Nephron progenitor cell (in vitro differentiated cells): ENCODE data around the gene F7.
"Not testable (repeated sequence)": the region's sequence is repeated elsewhere in the genome, so short reads cannot be mapped to it uniquely, and the experiment has no call there.

ENCODE experiments used
- DNase-seq: peaks from one replicate; pipeline ENCODE4 v3.0.0; 2021
- H3K27ac Mint-ChIP-seq: 2 replicates; pipeline ENCODE4 v1.8.0; 2021; ENCODE audit warnings: mild to moderate bottlenecking, moderate library complexity, mixed read lengths
- H3K27me3 Mint-ChIP-seq: 2 replicates; pipeline ENCODE4 v1.8.0; 2021; ENCODE audit warnings: mild to moderate bottlenecking, low read depth, mixed read lengths; ENCODE audit not compliant: poor library complexity
- H3K36me3 Mint-ChIP-seq: 2 replicates; pipeline ENCODE4 v1.8.0; 2021; ENCODE audit warnings: low read depth, mixed read lengths
- H3K4me1 Mint-ChIP-seq: 2 replicates; pipeline ENCODE4 v1.8.0; 2021; ENCODE audit warnings: mixed read lengths
- H3K4me3 Mint-ChIP-seq: 2 replicates; pipeline ENCODE4 v1.8.0; 2021; ENCODE audit warnings: mild to moderate bottlenecking, moderate library complexity, mixed read lengths
- H3K9me3 Mint-ChIP-seq: 2 replicates; pipeline ENCODE4 v1.8.0; 2021; ENCODE audit warnings: mild to moderate bottlenecking, moderate library complexity, mixed read lengths
- TF ChIP-seq, protein P1 (sequence below): fragments of 200-600 bp; sonication (generic); IDR thresholded peaks from 2 replicates; pipeline ENCODE4 v1.5.0; 2021; ENCODE audit warnings: antibody characterized with exemption

The F7 gene

DNA sequence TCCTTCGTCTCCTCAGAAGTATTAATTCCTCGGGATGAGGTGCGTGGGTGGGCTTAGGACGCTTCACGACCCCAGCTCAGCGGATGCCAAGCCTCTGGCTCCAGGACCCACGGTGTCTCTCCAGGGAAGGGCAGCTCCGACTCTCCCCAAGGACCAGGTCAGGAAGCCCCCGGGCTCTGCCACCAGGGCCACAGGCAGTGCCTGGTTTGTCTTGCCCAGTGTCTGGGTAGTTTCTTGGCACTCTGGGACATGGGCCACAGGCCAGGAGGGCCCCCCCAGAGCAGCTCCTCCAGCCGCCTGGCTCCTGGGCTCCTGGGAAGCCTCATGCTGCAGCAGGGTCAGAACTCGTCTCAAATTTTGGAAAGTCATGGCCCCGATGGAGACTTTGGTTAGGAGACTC is 55.4 kb downstream of the F7 start:
- no peak for DNase-seq
- peaks cover 17% of the 10 kb centered on the region for H3K9me3 Mint-ChIP-seq
- H3K4me1 Mint-ChIP-seq: peaks cover 50% of the 10 kb centered on the region
- H3K4me3 Mint-ChIP-seq: peak overlapping the region; percentile 50
- no peak overlapping the region for H3K27ac Mint-ChIP-seq
- peaks cover 44% of the 10 kb centered on the region for H3K27me3 Mint-ChIP-seq
- TF ChIP-seq, protein P1, sequence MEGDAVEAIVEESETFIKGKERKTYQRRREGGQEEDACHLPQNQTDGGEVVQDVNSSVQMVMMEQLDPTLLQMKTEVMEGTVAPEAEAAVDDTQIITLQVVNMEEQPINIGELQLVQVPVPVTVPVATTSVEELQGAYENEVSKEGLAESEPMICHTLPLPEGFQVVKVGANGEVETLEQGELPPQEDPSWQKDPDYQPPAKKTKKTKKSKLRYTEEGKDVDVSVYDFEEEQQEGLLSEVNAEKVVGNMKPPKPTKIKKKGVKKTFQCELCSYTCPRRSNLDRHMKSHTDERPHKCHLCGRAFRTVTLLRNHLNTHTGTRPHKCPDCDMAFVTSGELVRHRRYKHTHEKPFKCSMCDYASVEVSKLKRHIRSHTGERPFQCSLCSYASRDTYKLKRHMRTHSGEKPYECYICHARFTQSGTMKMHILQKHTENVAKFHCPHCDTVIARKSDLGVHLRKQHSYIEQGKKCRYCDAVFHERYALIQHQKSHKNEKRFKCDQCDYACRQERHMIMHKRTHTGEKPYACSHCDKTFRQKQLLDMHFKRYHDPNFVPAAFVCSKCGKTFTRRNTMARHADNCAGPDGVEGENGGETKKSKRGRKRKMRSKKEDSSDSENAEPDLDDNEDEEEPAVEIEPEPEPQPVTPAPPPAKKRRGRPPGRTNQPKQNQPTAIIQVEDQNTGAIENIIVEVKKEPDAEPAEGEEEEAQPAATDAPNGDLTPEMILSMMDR: no peak
- peaks cover 21% of the 10 kb centered on the region for H3K36me3 Mint-ChIP-seq

DNA sequence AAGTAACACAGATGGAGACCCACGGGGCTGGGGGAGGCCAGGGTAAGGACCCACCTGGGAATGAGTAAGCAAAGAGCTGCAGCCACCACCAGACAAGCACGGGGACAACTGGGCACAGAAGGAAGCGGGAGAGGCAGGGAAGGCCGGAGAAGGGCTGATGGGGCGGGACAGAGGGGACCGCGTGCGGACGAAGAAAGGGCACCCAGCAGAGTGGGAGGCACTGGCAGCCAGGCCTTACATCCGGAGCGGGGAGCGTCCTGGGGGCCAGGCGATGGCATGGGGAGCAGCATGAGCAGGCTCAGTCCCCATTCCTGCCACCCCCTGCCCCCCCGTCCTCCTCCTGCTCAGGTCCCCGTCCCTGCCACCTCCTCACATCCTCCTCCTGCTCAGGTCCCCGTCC is 55.8 kb downstream of the F7 start:
- no peak for DNase-seq
- Mint-ChIP-seq H3K27me3 (peaks cover 44% of the 10 kb centered on the region), H3K36me3 (peaks cover 26% of the 10 kb centered on the region), H3K4me1 (peaks cover 50% of the 10 kb centered on the region), H3K9me3 (peaks cover 13% of the 10 kb centered on the region), H3K4me3 (peak overlapping the region; percentile 50), H3K27ac (no peak overlapping the region)
- TF ChIP-seq, protein P1: no peak

DNA sequence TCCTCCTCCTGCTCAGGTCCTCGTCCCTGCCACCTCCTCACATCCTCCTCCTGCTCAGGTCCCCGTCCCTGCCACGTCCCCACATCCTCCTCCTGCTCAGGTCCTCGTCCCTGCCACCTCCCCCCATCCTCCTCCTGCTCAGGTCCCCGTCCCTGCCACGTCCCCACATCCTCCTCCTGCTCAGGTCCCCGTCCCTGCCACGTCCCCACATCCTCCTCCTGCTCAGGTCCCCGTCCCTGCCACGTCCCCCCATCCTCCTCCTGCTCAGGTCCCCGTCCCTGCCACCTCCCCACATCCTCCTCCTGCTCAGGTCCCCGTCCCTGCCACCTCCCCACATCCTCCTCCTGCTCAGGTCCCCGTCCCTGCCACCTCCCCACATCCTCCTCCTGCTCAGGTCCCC is 56.4 kb downstream of the F7 start:
- peaks cover 44% of the 10 kb centered on the region for H3K27me3 Mint-ChIP-seq
- H3K9me3 Mint-ChIP-seq, DNase-seq, H3K27ac Mint-ChIP-seq, H3K4me3 Mint-ChIP-seq: not testable (repeated sequence)
- peaks cover 49% of the 10 kb centered on the region for H3K4me1 Mint-ChIP-seq
- peaks cover 31% of the 10 kb centered on the region for H3K36me3 Mint-ChIP-seq

DNA sequence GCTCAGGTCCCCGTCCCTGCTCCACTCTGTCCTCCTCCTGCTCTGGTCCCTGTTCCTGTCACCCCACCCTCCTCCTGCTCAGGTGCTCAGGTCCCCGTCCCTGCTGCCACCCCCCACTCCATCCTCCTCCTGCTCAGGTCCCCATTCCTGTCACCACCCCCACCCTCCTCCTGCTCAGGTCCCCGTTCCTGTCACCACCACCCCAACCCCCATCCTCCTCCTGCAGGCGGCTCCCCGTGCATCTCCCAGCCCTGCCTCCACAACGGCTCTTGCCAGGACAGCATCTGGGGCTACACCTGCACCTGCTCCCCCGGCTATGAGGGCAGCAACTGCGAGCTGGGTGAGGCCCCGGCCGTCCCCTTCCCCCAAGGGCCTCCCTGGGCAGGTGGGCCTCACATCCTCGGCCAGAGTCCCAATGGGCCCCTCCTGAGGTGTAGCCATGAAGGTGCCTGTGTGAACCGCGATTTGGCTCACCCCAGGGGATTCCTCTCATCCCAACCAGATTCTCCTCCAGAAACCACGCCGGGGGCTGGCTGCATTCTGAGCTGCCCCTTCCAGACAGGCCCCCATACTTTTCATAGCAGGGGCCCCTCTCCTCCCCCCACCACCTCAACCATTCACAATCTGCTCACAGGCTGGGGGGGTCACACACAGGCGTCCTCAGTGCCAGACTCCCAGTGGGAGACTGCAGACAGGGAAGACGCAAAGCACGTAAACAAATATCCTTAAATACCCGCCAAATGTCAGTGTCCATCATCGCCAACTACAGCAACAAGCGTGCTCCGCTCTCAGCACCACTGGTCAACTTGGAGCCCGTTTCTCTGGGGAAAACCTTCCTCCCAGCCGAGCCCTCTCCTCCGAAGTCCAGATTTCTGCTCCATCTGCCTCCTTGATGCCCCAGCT is 57.4 kb downstream of the F7 start:
- no peak overlapping the region for H3K27ac Mint-ChIP-seq
- peaks cover 39% of the 10 kb centered on the region for H3K4me1 Mint-ChIP-seq
- H3K27me3 Mint-ChIP-seq: peaks cover 40% of the 10 kb centered on the region
- no peak overlapping the region for H3K4me3 Mint-ChIP-seq
- H3K36me3 Mint-ChIP-seq: peaks cover 36% of the 10 kb centered on the region
- H3K9me3 Mint-ChIP-seq: no peaks in the 10 kb centered on the region
- DNase-seq: no peak
- TF ChIP-seq, protein P1: no peak

DNA sequence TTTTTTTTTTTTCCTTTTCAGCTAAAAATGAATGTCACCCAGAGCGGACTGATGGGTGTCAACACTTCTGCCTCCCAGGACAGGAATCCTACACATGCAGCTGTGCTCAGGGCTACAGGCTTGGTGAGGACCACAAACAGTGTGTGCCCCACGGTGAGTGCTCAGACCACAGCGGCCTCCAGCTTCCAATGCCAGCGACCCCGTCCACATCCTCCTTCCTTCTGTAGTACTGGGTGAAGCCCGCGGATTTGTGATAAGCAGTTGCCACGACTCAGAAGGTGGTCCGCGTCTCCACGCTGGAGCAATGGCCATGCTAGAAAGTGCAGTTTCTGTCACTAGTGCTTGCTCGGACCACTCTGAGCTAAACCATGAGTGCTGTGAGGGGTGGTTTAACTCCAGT is 58.9 kb downstream of the F7 start:
- Mint-ChIP-seq H3K4me1 (peaks cover 27% of the 10 kb centered on the region), H3K9me3 (no peaks in the 10 kb centered on the region), H3K4me3 (no peak overlapping the region), H3K27ac (no peak overlapping the region), H3K27me3 (peaks cover 38% of the 10 kb centered on the region), H3K36me3 (peaks cover 49% of the 10 kb centered on the region)
- TF ChIP-seq, protein P1: no peak
- no peak for DNase-seq

DNA sequence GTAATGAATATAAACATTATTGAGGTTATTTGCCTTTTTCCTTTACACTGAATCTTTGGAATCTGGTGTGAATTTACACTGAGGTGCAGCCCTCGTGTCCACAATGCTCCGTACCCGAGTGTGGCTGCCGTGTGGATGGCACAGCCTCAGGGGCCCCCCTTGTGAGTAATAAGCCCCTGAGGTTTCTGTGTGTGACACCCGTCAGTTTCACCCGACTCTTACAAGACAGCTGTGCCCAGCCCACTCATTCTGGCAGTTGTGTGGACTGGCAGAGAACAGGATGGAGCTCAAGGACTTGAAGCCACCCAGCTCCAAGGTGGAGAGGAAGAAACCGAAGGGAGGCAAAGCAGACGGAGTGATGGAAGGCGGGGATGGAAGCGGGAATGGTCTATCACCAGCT is 60.7 kb downstream of the F7 start:
- peaks cover 22% of the 10 kb centered on the region for H3K4me1 Mint-ChIP-seq
- TF ChIP-seq, protein P1: no peak
- DNase-seq: no peak
- H3K9me3 Mint-ChIP-seq: no peaks in the 10 kb centered on the region
- peaks cover 58% of the 10 kb centered on the region for H3K36me3 Mint-ChIP-seq
- peaks cover 30% of the 10 kb centered on the region for H3K27me3 Mint-ChIP-seq
- no peak overlapping the region for H3K27ac Mint-ChIP-seq
- H3K4me3 Mint-ChIP-seq: no peak overlapping the region
